Epithelial cell of esophagus (primary cell): ENCODE measurements around the gene PSD2.
A peak's percentile ranks its signal among the peaks of the same experiment; 100 is the strongest.

ENCODE experiments used
- DNase-seq: peaks from one replicate; pipeline ENCODE4 v3.0.0; 2010; ENCODE audit warnings: low read depth
- H3K4me3 ChIP-seq: 2 replicates; pipeline ENCODE4 v1.5.1; 2011; ENCODE audit warnings: mild to moderate bottlenecking, low read length, control low read depth
- TF ChIP-seq, protein P1 (sequence below): IDR thresholded peaks from 2 replicates; pipeline ENCODE4 v1.5.1; 2011; ENCODE audit warnings: low read depth, mild to moderate bottlenecking, low read length, control low read depth, inconsistent platforms; ENCODE audit not compliant: insufficient read depth; ENCODE audit errors: missing control alignments

PSD2 gene

DNA sequence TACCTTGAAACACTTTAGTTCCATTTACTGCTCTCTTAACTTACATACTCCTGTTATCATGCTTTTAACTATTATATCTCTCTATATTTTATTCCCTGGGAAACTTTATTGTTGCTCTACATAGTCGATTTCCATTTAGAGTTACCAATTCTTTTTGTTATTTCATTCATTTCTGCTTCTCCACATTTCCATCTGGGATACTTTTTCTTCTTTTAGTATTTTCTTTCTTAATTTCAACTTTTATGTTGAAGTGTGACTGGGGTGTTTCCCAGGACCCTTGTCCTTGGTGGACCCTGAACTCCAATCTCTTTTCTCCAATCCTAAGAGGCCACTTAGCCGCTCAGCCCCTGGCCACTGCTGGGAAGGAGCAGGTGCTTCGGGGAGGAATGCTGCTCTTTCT lies 36.0 kb downstream of the PSD2 start:
- DNase-seq: no peak
- TF ChIP-seq, protein P1, sequence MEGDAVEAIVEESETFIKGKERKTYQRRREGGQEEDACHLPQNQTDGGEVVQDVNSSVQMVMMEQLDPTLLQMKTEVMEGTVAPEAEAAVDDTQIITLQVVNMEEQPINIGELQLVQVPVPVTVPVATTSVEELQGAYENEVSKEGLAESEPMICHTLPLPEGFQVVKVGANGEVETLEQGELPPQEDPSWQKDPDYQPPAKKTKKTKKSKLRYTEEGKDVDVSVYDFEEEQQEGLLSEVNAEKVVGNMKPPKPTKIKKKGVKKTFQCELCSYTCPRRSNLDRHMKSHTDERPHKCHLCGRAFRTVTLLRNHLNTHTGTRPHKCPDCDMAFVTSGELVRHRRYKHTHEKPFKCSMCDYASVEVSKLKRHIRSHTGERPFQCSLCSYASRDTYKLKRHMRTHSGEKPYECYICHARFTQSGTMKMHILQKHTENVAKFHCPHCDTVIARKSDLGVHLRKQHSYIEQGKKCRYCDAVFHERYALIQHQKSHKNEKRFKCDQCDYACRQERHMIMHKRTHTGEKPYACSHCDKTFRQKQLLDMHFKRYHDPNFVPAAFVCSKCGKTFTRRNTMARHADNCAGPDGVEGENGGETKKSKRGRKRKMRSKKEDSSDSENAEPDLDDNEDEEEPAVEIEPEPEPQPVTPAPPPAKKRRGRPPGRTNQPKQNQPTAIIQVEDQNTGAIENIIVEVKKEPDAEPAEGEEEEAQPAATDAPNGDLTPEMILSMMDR: no peak

DNA sequence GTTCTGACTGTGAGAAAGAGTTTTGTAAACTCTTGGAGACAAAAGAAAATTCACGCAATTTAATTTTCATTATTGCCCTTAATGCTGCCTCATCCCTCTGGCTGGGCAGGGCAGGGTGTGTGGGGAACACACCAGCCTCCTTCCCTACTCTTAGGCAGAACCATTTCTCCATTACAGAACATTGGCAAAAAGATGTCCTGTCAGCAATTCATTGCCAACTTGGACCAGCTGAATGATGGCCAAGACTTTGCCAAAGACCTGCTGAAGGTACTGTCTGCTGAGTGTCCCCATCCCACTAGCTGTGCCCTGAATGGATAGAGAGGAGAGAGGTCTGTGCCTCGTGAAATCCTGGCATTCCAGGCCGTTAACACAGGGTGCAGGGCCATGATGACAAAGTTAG lies 37.9 kb downstream of the PSD2 start:
- TF ChIP-seq, protein P1: no peak
- no peak overlapping the region for H3K4me3 ChIP-seq
- DNase-seq: no peak

More for the DNA sequence above, 36.0 kb downstream of the PSD2 start:
- no peak overlapping the region for H3K4me3 ChIP-seq

DNA sequence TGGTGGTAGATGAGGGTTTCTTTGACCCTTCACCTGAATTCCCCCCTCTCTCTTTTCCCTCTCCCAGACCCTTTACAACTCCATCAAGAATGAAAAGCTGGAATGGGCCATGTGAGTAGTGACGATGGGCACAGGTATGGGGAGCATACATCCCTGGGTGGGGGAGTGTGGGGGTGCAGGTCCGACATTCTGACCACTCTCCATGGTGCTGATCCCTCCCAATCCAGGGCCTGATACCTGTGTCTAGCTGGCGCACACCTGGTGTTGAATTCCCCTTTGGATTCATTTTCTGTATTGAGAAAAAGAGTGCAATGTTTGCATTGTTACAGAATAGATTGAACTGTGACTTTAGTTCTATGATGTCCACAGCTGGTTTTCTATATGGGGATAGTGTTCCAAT lies 40.0 kb downstream of the PSD2 start:
- no peak overlapping the region for H3K4me3 ChIP-seq
- DNase-seq: peak; percentile 13
- TF ChIP-seq, protein P1: no peak

DNA sequence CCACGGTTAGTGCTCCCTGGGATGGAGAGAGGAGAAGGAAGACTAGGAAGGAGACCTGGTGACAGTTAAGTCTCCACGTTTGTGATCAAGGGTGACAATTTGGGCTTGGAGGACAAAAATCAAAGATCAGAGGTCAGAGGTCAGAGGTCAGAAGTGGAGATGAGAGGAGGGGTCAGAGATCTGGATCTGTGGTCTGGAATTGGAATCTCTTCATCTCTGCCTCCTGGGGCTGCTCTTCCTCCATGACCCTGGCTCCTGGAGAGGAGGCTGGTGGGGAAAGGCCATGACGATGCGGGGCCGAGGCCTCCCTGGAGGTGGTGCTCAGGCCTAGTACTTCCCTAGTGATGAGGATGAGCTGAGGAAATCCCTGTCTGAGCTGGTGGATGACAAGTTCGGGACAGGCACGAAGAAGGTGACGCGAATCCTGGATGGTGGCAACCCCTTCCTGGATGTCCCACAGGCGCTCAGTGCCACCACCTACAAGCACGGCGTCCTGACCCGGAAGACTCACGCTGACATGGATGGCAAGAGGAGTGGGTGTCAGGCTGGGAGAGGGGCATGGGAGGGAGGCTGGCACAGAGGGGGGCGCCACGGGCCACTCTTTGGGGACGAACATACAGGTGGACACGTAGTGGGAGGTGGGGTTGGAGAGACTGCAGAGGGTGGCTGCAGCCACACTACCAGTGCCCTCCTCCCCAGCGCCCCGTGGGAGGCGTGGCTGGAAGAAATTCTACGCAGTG lies 41.0 kb downstream of the PSD2 start:
- H3K4me3 ChIP-seq: no peak overlapping the region
- TF ChIP-seq, protein P1: no peak
- no peak for DNase-seq

DNA sequence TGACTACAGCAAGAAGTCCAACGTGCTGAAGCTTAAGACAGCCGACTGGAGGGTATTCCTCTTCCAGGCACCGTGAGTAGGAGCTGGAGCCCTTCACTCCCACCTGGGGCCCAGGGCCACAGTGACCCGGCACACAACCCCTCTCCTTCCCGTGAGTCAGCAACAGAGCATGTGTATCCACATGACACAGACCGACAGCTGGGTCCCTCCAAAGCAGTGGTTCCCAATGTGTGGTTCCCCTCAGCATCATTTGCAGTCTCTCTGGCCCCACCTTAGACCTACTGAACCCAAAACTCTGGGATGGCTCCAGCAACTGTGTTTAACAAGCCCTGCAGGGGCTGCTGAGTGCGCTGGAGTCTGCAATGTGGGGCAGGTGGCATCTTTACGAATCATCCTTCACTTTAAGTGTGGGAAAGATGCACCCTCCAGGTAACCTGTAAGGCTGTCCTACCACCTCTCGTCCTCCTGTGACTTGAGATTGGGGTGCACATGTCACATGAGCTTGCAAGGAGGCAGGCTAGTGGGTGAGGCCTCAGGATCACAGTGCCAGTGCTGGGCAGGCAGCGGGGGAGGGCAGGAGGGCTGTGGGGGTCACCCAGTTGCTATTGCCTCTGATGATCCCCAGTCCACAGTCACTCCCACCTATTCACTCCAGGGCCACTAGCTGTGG lies 42.2 kb downstream of the PSD2 start:
- no peak overlapping the region for H3K4me3 ChIP-seq
- TF ChIP-seq, protein P1: no peak
- DNase-seq: no peak

DNA sequence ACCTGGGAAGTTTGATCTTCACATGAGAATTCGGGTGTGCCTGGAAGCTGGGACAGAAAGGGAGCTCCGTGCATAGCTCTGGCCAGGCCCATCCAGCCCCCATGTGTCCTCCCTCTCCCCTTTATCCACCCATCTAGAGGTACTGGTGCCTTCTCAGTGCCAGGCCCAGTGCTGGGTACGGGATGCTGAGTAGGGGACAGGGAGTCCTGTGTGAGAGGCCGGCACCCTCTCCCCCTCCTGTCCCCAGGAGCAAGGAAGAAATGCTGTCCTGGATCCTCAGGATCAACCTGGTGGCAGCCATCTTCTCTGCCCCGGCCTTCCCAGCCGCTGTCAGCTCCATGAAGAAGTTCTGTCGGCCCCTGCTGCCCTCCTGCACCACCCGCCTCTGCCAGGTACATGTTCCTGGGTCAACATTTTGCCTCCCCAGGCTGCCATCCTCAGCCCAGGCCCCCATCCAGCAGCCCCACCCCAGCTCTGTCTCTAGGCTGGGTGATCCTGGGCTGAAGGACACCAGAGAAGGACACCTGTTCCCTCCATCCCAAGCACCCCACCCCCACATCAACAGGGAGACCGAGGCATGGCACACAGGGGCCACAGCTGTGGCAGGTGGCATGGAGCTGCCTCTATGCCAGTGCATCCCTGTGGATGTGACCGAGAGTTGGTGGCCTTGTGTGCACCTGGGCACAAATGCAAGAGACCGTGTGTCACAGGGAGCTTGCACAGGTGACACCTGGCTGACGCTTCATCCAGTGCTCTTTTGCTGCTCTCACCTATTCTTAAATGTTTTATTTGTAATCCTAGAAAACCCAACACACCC lies 43.0 kb downstream of the PSD2 start:
- TF ChIP-seq, protein P1: no peak
- no peak overlapping the region for H3K4me3 ChIP-seq
- DNase-seq: no peak
